ENCODE results near the gene ITPRIPL2. TPM values are rescaled to one million over a fixed set of nuclear protein-coding genes. Genes with fewer than 3 reads are reported as not detected.

The ITPRIPL2 gene
- total and polyA plus RNA-seq, 2 of the 4 experiments (the other 2 are of a cell fraction) = 9.2 to 11.1 TPM

DNA sequence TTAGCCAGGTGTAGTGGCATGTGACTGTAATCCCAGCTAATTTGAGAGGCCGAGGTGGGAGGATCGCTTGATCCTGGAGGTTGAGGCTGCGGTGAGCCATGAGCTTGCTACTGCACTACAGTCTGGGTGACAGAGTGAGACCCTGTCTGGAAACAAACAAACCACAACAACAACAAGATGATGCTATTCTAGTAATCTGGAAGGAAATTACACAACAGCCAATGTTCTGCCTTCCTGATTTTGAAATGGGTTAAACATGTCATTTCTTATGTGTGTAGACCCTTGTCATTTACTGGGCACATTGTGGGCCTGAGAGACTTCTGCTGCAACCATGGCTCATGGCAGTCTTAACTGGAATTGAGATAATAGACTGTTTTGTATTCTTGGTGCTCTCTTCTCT is 40.4 kb upstream of the ITPRIPL2 start:
- intact Hi-C loops (cut with micrococcal nuclease) (no loop called here), dilution Hi-C loops (cut with HindIII; ENCODE audit: low sequenced_read_pairs, unreplicated experiment) (no loop called here), in situ Hi-C loops (cut with MboI; ENCODE audit: low sequenced_read_pairs) (loop anchor here (5.0 kb wide), 1 partner anchor 91 kb away; the partner anchor contains the start of gene TMC7)
- Histone ChIP-seq H3K23ac (ENCODE audit: low read depth, low read length) (no peak overlapping the region), H3K4ac (ENCODE audit: low read depth, low read length) (no peak overlapping the region), H2AK9ac (replicated peaks; ENCODE audit: low read depth, low read length, poor library complexity) (no peak overlapping the region), H3K27me3 (ENCODE audit: control insufficient read depth, insufficient read depth, low read length) (no peaks in the 10 kb centered on the region), H3K9ac (ENCODE audit: low read depth, low read length) (no peak overlapping the region), H2BK20ac (ENCODE audit: low read depth, low read length) (no peak overlapping the region), H2BK5ac (ENCODE audit: low read depth, low read length, poor library complexity, severe bottlenecking) (no peak overlapping the region), H3K14ac (replicated peaks; ENCODE audit: low read depth, low read length) (no peak overlapping the region), H3K4me3 (ENCODE audit: insufficient read depth, low read depth, low read length) (no peak overlapping the region), H3K4me1 (ENCODE audit: control insufficient read depth, insufficient read depth, low read length) (peaks cover 2% of the 10 kb centered on the region; the same call in 1 of the 2 replicates), H2AFZ (replicated peaks; ENCODE audit: low read length, poor library complexity) (no peak overlapping the region), H4K91ac (ENCODE audit: insufficient read depth, low read depth, low read length) (no peak overlapping the region), H2BK15ac (ENCODE audit: low read depth, low read length) (no peak overlapping the region), H3K18ac (ENCODE audit: low read depth, low read length) (no peak overlapping the region), H3K9me1 (ENCODE audit: insufficient read depth, low read length) (no peaks in the 10 kb centered on the region), H4K20me1 (ENCODE audit: insufficient read depth, low read length) (no peaks in the 10 kb centered on the region), H2BK120ac (ENCODE audit: low read depth, low read length) (no peak overlapping the region), H3K9me3 (ENCODE audit: control insufficient read depth, insufficient read depth, low read length) (no peaks in the 10 kb centered on the region), H2AK5ac (ENCODE audit: low read depth, low read length) (no peak overlapping the region), H3K4me2 (ENCODE audit: low read depth, low read length) (no peak overlapping the region), H4K8ac (ENCODE audit: low read depth in 2 of 2, low read length in 2 of 2) (no peak overlapping the region), H3K56ac (ENCODE audit: extremely low read depth, insufficient read depth, low read length) (no peak overlapping the region), H3K79me1 (ENCODE audit: low read depth in 1 of 2, low read length in 2 of 2) (peaks cover 0 to 5% of the 10 kb centered on the region in 2 experiments; a peak in 2 of 4 replicates), H3K27ac (ENCODE audit: insufficient read depth, low read length) (no peak overlapping the region), H4K5ac (ENCODE audit: low read depth, low read length) (no peak overlapping the region), H3K36me3 (ENCODE audit: control insufficient read depth, insufficient read depth, low read length) (peaks cover 8% of the 10 kb centered on the region)
- DNase-seq (no peak), ATAC-seq (ENCODE audit: low read depth) (no peak)
- ChIA-PET POLR2A (ENCODE audit: unreplicated experiment) (no interaction called here), CTCF (interaction anchor here (0.7 to 1.3 kb wide), 3 partner anchors 9 to 90 kb away, joined by 4 to 8 read pairs (median 4); partner anchors contain the start of gene TMC7)
- WGBS, 2 experiments (ENCODE audit: extremely low coverage in 2 of 2, insufficient read length in 1 of 2) = no CpG with 5 or more reads among the region's 3 CpGs
- TF ChIP-seq MXI1 (IDR thresholded peaks at IDR 0.05; ENCODE audit: borderline replicate concordance, low read depth, low read length) = no peak
- TF ChIP-seq FOS (IDR thresholded peaks at IDR 0.05; ENCODE audit: low read depth, low read length) = no peak
- no TSS peak for BruUV-seq (replicated peaks)
